WTC11 (cell line): ENCODE data around the gene OPTN. TPM values are rescaled to one million over a fixed set of nuclear protein-coding genes. Genes with fewer than 3 reads are reported as not detected.

ENCODE experiments used
- ATAC-seq: fragments of 200-7000 bp; cut with Tn5 transposase; 2 replicates; pipeline ENCODE4 v1.10.0; 2021; ENCODE audit warnings: mild to moderate bottlenecking, moderate library complexity
- CTCF ChIA-PET: fragments of 300-600 bp; sonication (Branson Sonifier 250); formaldehyde crosslinking; loops from one replicate; lab custom pipeline; 2021; ENCODE audit warnings: antibody characterized with exemption; lab: Charles Lee
- POLR2A ChIA-PET: fragments of 350-600 bp; sonication (Branson Sonifier 250); formaldehyde crosslinking; loops from one replicate; lab custom pipeline; 2021; ENCODE audit warnings: antibody characterized with exemption; lab: Charles Lee
- DNase-seq: peaks from one replicate; pipeline ENCODE4 v3.0.0; 2021; ENCODE audit warnings: low spot score
- H3K27ac Mint-ChIP-seq: 2 replicates; pipeline ENCODE4 v1.8.0; 2021; ENCODE audit warnings: mixed read lengths
- H3K27me3 Mint-ChIP-seq: 2 replicates; pipeline ENCODE4 v1.8.0; 2021; ENCODE audit warnings: low read depth, mild to moderate bottlenecking, moderate library complexity, mixed read lengths
- H3K36me3 Mint-ChIP-seq: 2 replicates; pipeline ENCODE4 v1.8.0; 2021; ENCODE audit warnings: mixed read lengths
- H3K4me1 Mint-ChIP-seq: 2 replicates; pipeline ENCODE4 v1.8.0; 2022; ENCODE audit warnings: mixed read lengths
- H3K4me3 Mint-ChIP-seq: 2 replicates; pipeline ENCODE4 v1.8.0; 2021; ENCODE audit warnings: mild to moderate bottlenecking, moderate library complexity, mixed read lengths
- H3K9me3 Mint-ChIP-seq: 2 replicates; pipeline ENCODE4 v1.8.0; 2021; ENCODE audit warnings: mixed read lengths
- AFF4 ChIP-seq: sonication (generic); formaldehyde crosslinking; IDR thresholded peaks from 2 replicates; pipeline ENCODE4 v1.8.1; 2023; ENCODE audit warnings: mild to moderate bottlenecking, missing genetic modification reagents, borderline replicate concordance
- CBFB ChIP-seq: sonication (generic); formaldehyde crosslinking; IDR thresholded peaks from 2 replicates; pipeline ENCODE4 v1.8.1; 2022; ENCODE audit warnings: mild to moderate bottlenecking, low read depth, missing genetic modification reagents
- CREM ChIP-seq: sonication (generic); formaldehyde crosslinking; IDR thresholded peaks from 2 replicates; pipeline ENCODE4 v1.8.1; 2022; ENCODE audit warnings: mild to moderate bottlenecking, missing genetic modification reagents, moderate library complexity
- ELF4 ChIP-seq: sonication (generic); formaldehyde crosslinking; IDR thresholded peaks from 2 replicates; pipeline ENCODE4 v1.8.1; 2022; ENCODE audit warnings: low read depth, mild to moderate bottlenecking, moderate library complexity, missing genetic modification reagents
- GABPB1 ChIP-seq: sonication (generic); formaldehyde crosslinking; IDR thresholded peaks from 2 replicates; pipeline ENCODE4 v1.8.1; 2023; ENCODE audit warnings: mild to moderate bottlenecking, missing genetic modification reagents
- MLX ChIP-seq: sonication (generic); formaldehyde crosslinking; IDR thresholded peaks from 2 replicates; pipeline ENCODE4 v1.8.1; 2023; ENCODE audit warnings: mild to moderate bottlenecking, missing genetic modification reagents, moderate library complexity
- OVOL2 ChIP-seq: fragments of 250-450 bp; sonication (Bioruptor Pico); IDR thresholded peaks from 2 replicates; pipeline ENCODE4 v1.9.0; 2021; ENCODE audit warnings: mild to moderate bottlenecking, borderline replicate concordance
- PRDM15 ChIP-seq: sonication (generic); formaldehyde crosslinking; IDR thresholded peaks from 2 replicates; pipeline ENCODE4 v1.8.0; 2022; ENCODE audit warnings: missing genetic modification reagents
- PRRX2 ChIP-seq: fragments of 250-450 bp; sonication (Bioruptor Pico); IDR thresholded peaks from 2 replicates; pipeline ENCODE4 v1.8.0; 2021; ENCODE audit warnings: mild to moderate bottlenecking
- SOX15 ChIP-seq: fragments of 250-450 bp; sonication (Bioruptor Pico); IDR thresholded peaks from 2 replicates; pipeline ENCODE4 v1.9.0; 2021; ENCODE audit warnings: mild to moderate bottlenecking
- TCF7 ChIP-seq: sonication (generic); formaldehyde crosslinking; IDR thresholded peaks from 2 replicates; pipeline ENCODE4 v1.8.0; 2022; ENCODE audit warnings: mild to moderate bottlenecking, low read depth, missing genetic modification reagents, moderate library complexity
- TP53 ChIP-seq: sonication (generic); formaldehyde crosslinking; IDR thresholded peaks from 2 replicates; pipeline ENCODE4 v1.8.1; 2023; ENCODE audit warnings: mild to moderate bottlenecking, missing genetic modification reagents
- ZNF232 ChIP-seq: sonication (generic); formaldehyde crosslinking; IDR thresholded peaks from 2 replicates; pipeline ENCODE4 v1.8.0; 2022; ENCODE audit warnings: mild to moderate bottlenecking, missing genetic modification reagents
- ZNF396 ChIP-seq: fragments of 250-450 bp; sonication (Bioruptor Pico); IDR thresholded peaks from 2 replicates; pipeline ENCODE4 v1.8.0; 2021; ENCODE audit warnings: mild to moderate bottlenecking, moderate library complexity, borderline replicate concordance
- ZNF423 ChIP-seq: fragments of 250-450 bp; sonication (Bioruptor Pico); IDR thresholded peaks from 2 replicates; pipeline ENCODE4 v2.1.2; 2022; ENCODE audit warnings: mild to moderate bottlenecking, moderate library complexity
- total RNA-seq: library from RNA; stranded (reverse); gene quantifications from 3 replicates; pipeline ENCODE4 v1.2.3, GENCODE V29; 2021
- TF ChIP-seq, protein P1 (sequence below): sonication (generic); formaldehyde crosslinking; IDR thresholded peaks from 2 replicates; pipeline ENCODE4 v1.8.1; 2023; ENCODE audit warnings: mild to moderate bottlenecking, missing genetic modification reagents, moderate library complexity
- TF ChIP-seq, protein P2 (sequence below): sonication (generic); formaldehyde crosslinking; IDR thresholded peaks from 2 replicates; pipeline ENCODE4 v1.8.1; 2023; ENCODE audit warnings: mild to moderate bottlenecking, moderate library complexity, missing genetic modification reagents
- TF ChIP-seq, protein P3 (sequence below): sonication (generic); formaldehyde crosslinking; IDR thresholded peaks from 2 replicates; pipeline ENCODE4 v1.8.1; 2022; ENCODE audit warnings: missing genetic modification reagents, borderline replicate concordance

OPTN gene
- total RNA-seq, 1 experiment from 2014 or later = 44.3 TPM

GRCh38 chr10:13140627-13141190 is 40.7 kb downstream of the OPTN start:
- H3K27me3 Mint-ChIP-seq = no peaks in the 10 kb centered on the region
- ChIA-PET POLR2A (no interaction called here), CTCF (no interaction called here)
- ATAC-seq (no peak), DNase-seq (no peak)
- peak overlapping the region; percentile 5; the same call in 1 of the 2 replicates for H3K27ac Mint-ChIP-seq
- H3K9me3 Mint-ChIP-seq = no peaks in the 10 kb centered on the region; the same call in 1 of the 2 replicates
- H3K36me3 Mint-ChIP-seq = peaks cover 12% of the 10 kb centered on the region
- TF ChIP-seq SOX15 (CRISPR knock-in tag) (no peak), AFF4 (CRISPR knock-in tag) (no peak), TCF7 (CRISPR knock-in tag) (no peak), ELF4 (CRISPR knock-in tag) (no peak), CREM (no peak), MLX (CRISPR knock-in tag) (no peak), ZNF423 (no peak), PRRX2 (CRISPR knock-in tag) (no peak), GABPB1 (CRISPR knock-in tag) (no peak), ZNF396 (CRISPR knock-in tag) (no peak), ZNF232 (CRISPR knock-in tag) (no peak), TP53 (CRISPR knock-in tag) (no peak), PRDM15 (CRISPR knock-in tag) (no peak), CBFB (CRISPR knock-in tag) (no peak), OVOL2 (CRISPR knock-in tag) (no peak)
- TF ChIP-seq, protein P1, sequence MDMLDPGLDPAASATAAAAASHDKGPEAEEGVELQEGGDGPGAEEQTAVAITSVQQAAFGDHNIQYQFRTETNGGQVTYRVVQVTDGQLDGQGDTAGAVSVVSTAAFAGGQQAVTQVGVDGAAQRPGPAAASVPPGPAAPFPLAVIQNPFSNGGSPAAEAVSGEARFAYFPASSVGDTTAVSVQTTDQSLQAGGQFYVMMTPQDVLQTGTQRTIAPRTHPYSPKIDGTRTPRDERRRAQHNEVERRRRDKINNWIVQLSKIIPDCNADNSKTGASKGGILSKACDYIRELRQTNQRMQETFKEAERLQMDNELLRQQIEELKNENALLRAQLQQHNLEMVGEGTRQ (CRISPR knock-in tag) = no peak
- TF ChIP-seq, protein P2, sequence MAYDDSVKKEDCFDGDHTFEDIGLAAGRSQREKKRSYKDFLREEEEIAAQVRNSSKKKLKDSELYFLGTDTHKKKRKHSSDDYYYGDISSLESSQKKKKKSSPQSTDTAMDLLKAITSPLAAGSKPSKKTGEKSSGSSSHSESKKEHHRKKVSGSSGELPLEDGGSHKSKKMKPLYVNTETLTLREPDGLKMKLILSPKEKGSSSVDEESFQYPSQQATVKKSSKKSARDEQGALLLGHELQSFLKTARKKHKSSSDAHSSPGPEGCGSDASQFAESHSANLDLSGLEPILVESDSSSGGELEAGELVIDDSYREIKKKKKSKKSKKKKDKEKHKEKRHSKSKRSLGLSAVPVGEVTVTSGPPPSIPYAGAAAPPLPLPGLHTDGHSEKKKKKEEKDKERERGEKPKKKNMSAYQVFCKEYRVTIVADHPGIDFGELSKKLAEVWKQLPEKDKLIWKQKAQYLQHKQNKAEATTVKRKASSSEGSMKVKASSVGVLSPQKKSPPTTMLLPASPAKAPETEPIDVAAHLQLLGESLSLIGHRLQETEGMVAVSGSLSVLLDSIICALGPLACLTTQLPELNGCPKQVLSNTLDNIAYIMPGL (CRISPR knock-in tag) = no peak
- TF ChIP-seq, protein P3, sequence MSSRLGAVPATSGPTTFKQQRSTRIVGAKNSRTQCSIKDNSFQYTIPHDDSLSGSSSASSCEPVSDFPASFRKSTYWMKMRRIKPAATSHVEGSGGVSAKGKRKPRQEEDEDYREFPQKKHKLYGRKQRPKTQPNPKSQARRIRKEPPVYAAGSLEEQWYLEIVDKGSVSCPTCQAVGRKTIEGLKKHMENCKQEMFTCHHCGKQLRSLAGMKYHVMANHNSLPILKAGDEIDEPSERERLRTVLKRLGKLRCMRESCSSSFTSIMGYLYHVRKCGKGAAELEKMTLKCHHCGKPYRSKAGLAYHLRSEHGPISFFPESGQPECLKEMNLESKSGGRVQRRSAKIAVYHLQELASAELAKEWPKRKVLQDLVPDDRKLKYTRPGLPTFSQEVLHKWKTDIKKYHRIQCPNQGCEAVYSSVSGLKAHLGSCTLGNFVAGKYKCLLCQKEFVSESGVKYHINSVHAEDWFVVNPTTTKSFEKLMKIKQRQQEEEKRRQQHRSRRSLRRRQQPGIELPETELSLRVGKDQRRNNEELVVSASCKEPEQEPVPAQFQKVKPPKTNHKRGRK (CRISPR knock-in tag) = no peak
- H3K4me1 Mint-ChIP-seq = peaks cover 26% of the 10 kb centered on the region
- H3K4me3 Mint-ChIP-seq = no peak overlapping the region
